HCT116 (cell line): ENCODE measurements around the gene UNC50. TPM values are rescaled to one million over a fixed set of nuclear protein-coding genes. Genes with fewer than 3 reads are reported as not detected.

Source experiments
- ATAC-seq: fragments of 200-7000 bp; cut with Tn5 transposase; 2 replicates; pipeline ENCODE4 v1.9.1; 2020; ENCODE audit warnings: mild to moderate bottlenecking, moderate library complexity
- BruUV-seq: library from RNA; stranded (reverse); fragments of 400-500 nt; replicated peaks from 2 replicates; lab custom pipeline; 2021; lab: Mats Ljungman, UMichigan
- CTCF ChIA-PET: fragments of 300-600 bp; sonication (Branson Sonifier 250); formaldehyde crosslinking; loops from one replicate; lab custom pipeline; 2021; ENCODE audit warnings: antibody characterized with exemption; lab: Charles Lee
- POLR2A ChIA-PET: fragments of 300-600, 350-600 bp; sonication (Branson Sonifier 250); formaldehyde crosslinking; loops from one replicate; lab custom pipeline; 2021; ENCODE audit warnings: antibody characterized with exemption; lab: Charles Lee
- RAD21 ChIA-PET, 2 experiments: fragments of 300-600 bp; sonication (Branson Sonifier 250); formaldehyde crosslinking; loops; one replicate each; lab custom pipeline; 2023; ENCODE audit warnings: low total read pairs in 2 of 2; ENCODE audit not compliant: uncharacterized antibody in 2 of 2, unreplicated experiment in 2 of 2, low non-redundant PET in 1 of 2; lab: Charles Lee
- DNase-seq: peaks from one replicate; pipeline ENCODE4 v3.0.0-alpha.2; 2010; ENCODE audit warnings: low read depth, low spot score
- H2AFZ ChIP-seq: fragments of 200-600 bp; shearing (Covaris generic), sonication (generic); 2 replicates; pipeline ENCODE4 v1.6.1; 2017; ENCODE audit warnings: low read depth, mixed run types, mixed read lengths, antibody characterized with exemption, low read length; ENCODE audit not compliant: poor library complexity, severe bottlenecking
- H3K27ac ChIP-seq: 2 replicates; pipeline ENCODE4 v1.5.1; 2012; ENCODE audit warnings: low read depth, low read length
- H3K27me3 ChIP-seq: fragments of 200-600 bp; sonication (generic); 2 replicates; pipeline ENCODE4 v1.6.1; 2016; ENCODE audit warnings: mixed run types, low read length, mixed read lengths; ENCODE audit not compliant: insufficient read depth
- H3K36me3 ChIP-seq, 2 experiments: fragments of 200-500 bp in 1 of 2; fragments of 200-600 bp in 1 of 2; sonication (Bioruptor generic) in 1 of 2; sonication (generic) in 1 of 2; 2 replicates each; pipeline versions ENCODE4 v1.5.1 to v1.6.1; 2014 to 2016; ENCODE audit warnings: low read length in 2 of 2, inconsistent platforms in 1 of 2, mixed read lengths in 1 of 2, mixed run types in 1 of 2; ENCODE audit not compliant: insufficient read depth in 2 of 2, control insufficient read depth in 1 of 2
- H3K4me1 ChIP-seq, 2 experiments: fragments of 200-600 bp in 1 of 2; sonication (generic) in 1 of 2; 2 replicates each; pipeline versions ENCODE4 v1.5.1 to v1.6.1; 2012 to 2017; ENCODE audit warnings: low read length in 2 of 2, inconsistent platforms in 1 of 2, mild to moderate bottlenecking in 1 of 2, mixed read lengths in 1 of 2, mixed run types in 1 of 2, moderate library complexity in 1 of 2; ENCODE audit not compliant: insufficient read depth in 2 of 2, control insufficient read depth in 1 of 2
- H3K4me2 ChIP-seq: fragments of 200-600 bp; sonication (generic); 2 replicates; pipeline ENCODE4 v1.6.1; 2017; ENCODE audit warnings: mixed run types, low read length, mixed read lengths
- H3K4me3 ChIP-seq, 2 experiments: fragments of 200-600 bp in 1 of 2; sonication (generic) in 1 of 2; replicated peaks in 1 of 2; 2 replicates each; pipeline ENCODE4 v1.5.1; 2011 to 2016; ENCODE audit warnings: low read length in 2 of 2, control low read depth in 1 of 2, low read depth in 1 of 2, mild to moderate bottlenecking in 1 of 2, mixed read lengths in 1 of 2, mixed run types in 1 of 2
- H3K79me2 ChIP-seq: fragments of 200-600 bp; sonication (generic); 2 replicates; pipeline ENCODE4 v1.6.1; 2017; ENCODE audit warnings: mild to moderate bottlenecking, mixed run types, low read length, moderate library complexity, mixed read lengths; ENCODE audit not compliant: insufficient read depth
- H3K9ac ChIP-seq: fragments of 200-600 bp; sonication (generic); 2 replicates; pipeline ENCODE4 v1.6.1; 2016; ENCODE audit warnings: low read length, mixed read lengths
- H3K9me2 ChIP-seq: fragments of 200-600 bp; sonication (generic), shearing (Covaris generic); 2 replicates; pipeline ENCODE4 v1.6.1; 2017; ENCODE audit warnings: mixed run types, mild to moderate bottlenecking, moderate library complexity; ENCODE audit not compliant: insufficient read depth
- H3K9me3 ChIP-seq, 2 experiments: fragments of 200-500 bp in 1 of 2; fragments of 200-600 bp in 1 of 2; sonication (Bioruptor generic) in 1 of 2; sonication (generic) in 1 of 2; 2 replicates each; pipeline ENCODE4 v1.6.1; 2014 to 2017; ENCODE audit warnings: low read length in 2 of 2, mixed read lengths in 2 of 2, inconsistent platforms in 1 of 2, low read depth in 1 of 2, mild to moderate bottlenecking in 1 of 2, mixed run types in 1 of 2, moderate library complexity in 1 of 2; ENCODE audit not compliant: control insufficient read depth in 1 of 2, insufficient read depth in 1 of 2
- H4K20me1 ChIP-seq: fragments of 200-600 bp; sonication (generic), shearing (Covaris generic); 2 replicates; pipeline ENCODE4 v1.6.1; 2017; ENCODE audit warnings: mixed run types, mild to moderate bottlenecking, moderate library complexity; ENCODE audit not compliant: insufficient read depth
- ATF3 ChIP-seq: IDR thresholded peaks from 2 replicates; pipeline ENCODE4 v1.6.1; 2012
- CBX3 ChIP-seq: IDR thresholded peaks from 2 replicates; pipeline ENCODE4 v1.6.1; 2012; ENCODE audit warnings: low read depth
- CTCF ChIP-seq, 3 experiments: fragments of 200-600 bp in 1 of 3; sonication (generic) in 1 of 3; IDR thresholded peaks in 2 of 3; conservative IDR thresholded peaks in 1 of 3; 2 replicates each; pipeline ENCODE4 v1.5.1; 2012 to 2017; ENCODE audit warnings: low read depth in 2 of 3, low read length in 2 of 3, antibody characterized with exemption in 1 of 3, borderline replicate concordance in 1 of 3, control low read depth in 1 of 3, mild to moderate bottlenecking in 1 of 3, mixed read lengths in 1 of 3, mixed run types in 1 of 3, moderate library complexity in 1 of 3; ENCODE audit not compliant: insufficient read depth in 1 of 3
- ELF1 ChIP-seq: IDR thresholded peaks from 2 replicates; pipeline ENCODE4 v1.6.1; 2012; ENCODE audit warnings: low read depth, borderline replicate concordance
- EZH2 ChIP-seq: fragments of 200-600 bp; sonication (generic); IDR thresholded peaks from 2 replicates; pipeline ENCODE4 v1.6.1; 2017; ENCODE audit warnings: antibody characterized with exemption, mixed run types
- FOSL1 ChIP-seq: IDR thresholded peaks from 2 replicates; pipeline ENCODE4 v1.6.1; 2012; ENCODE audit warnings: low read depth
- REST ChIP-seq: IDR thresholded peaks from 2 replicates; pipeline ENCODE4 v1.6.1; 2012; ENCODE audit warnings: low read depth
- SIN3A ChIP-seq: IDR thresholded peaks from 2 replicates; pipeline ENCODE4 v1.6.1; 2012; ENCODE audit warnings: low read depth
- TCF7L2 ChIP-seq: IDR thresholded peaks from 2 replicates; pipeline ENCODE4 v1.7.0; 2011; ENCODE audit warnings: borderline replicate concordance, inconsistent platforms; ENCODE audit not compliant: insufficient read depth, insufficient read length; ENCODE audit errors: extremely low read depth
- intact Hi-C: fragments of 100-400 bp; cut with micrococcal nuclease; formaldehyde crosslinking; loops from 2 replicates; pipeline ENCODE4 v1.10.0; 2022
- total RNA-seq: library from RNA; stranded (reverse); gene quantifications from one replicate; pipeline ENCODE4 v1.2.1, GENCODE V29; 2021; ENCODE audit not compliant: unreplicated experiment

UNC50 gene
- total RNA-seq, 1 experiment from 2014 or later: 33.0 TPM

GRCh38 chr2:98572676-98573075 is 35.7 kb upstream of the UNC50 start (continued):
- TF ChIP-seq REST (no peak), TCF7L2 (no peak), FOSL1 (no peak), CTCF (IDR thresholded peaks at IDR 0.05 in 2 of 3, conservative IDR thresholded peaks at IDR 0.05 in 1 of 3; ENCODE audit: borderline replicate concordance in 1 of 3, insufficient read depth in 1 of 3, low read depth in 2 of 3, low read length in 2 of 3) (no peak)

- H3K9me3 ChIP-seq: no peaks in the 10 kb centered on the region
- no peak overlapping the region for H3K27ac ChIP-seq
- DNase-seq (no peak), ATAC-seq (no peak)
- intact Hi-C loops: no loop called here
- RAD21 ChIA-PET: no interaction called here
- H3K4me1 ChIP-seq: no peaks in the 10 kb centered on the region
- H3K36me3 ChIP-seq: peaks cover 0 to 7% of the 10 kb centered on the region in 2 experiments; a peak in 1 of 4 replicates
- CTCF ChIA-PET: no interaction called here
- no peak overlapping the region for H3K4me3 ChIP-seq
- no peak overlapping the region for H3K4me2 ChIP-seq
- no peak overlapping the region for H2AFZ ChIP-seq
- H3K9me2 ChIP-seq: no peaks in the 10 kb centered on the region
- POLR2A ChIA-PET: no interaction called here
- H3K9ac ChIP-seq: no peak overlapping the region
- TF ChIP-seq CBX3: no peak
- no peak for TF ChIP-seq EZH2
- TF ChIP-seq SIN3A: no peak
- no peak for TF ChIP-seq ELF1
- no peak for TF ChIP-seq CTCF (IDR thresholded peaks at IDR 0.05 in 2 of 3, conservative IDR thresholded peaks at IDR 0.05 in 1 of 3; ENCODE audit: borderline replicate concordance in 1 of 3, insufficient read depth in 1 of 3, low read depth in 2 of 3, low read length in 2 of 3)
- no peak for TF ChIP-seq ATF3
- no peak for TF ChIP-seq REST
- TF ChIP-seq FOSL1: no peak
- no peaks in the 10 kb centered on the region for H3K27me3 ChIP-seq
- BruUV-seq: no TSS peak
- H4K20me1 ChIP-seq: no peaks in the 10 kb centered on the region
- no peaks in the 10 kb centered on the region for H3K79me2 ChIP-seq
Observed at GRCh38 chr2:98573426-98573825, 35.0 kb upstream of the UNC50 start.
